GM18907 (cell line): Measurements from ENCODE around the gene TSC1.

Source experiments
- ATAC-seq: cut with Tn5 transposase; IDR thresholded peaks from one replicate; pipeline ENCODE4 v1.9.1; 2021; ENCODE audit warnings: mild to moderate bottlenecking, moderate library complexity; ENCODE audit not compliant: unreplicated experiment

The TSC1 gene

GRCh38 chr9:132866898-132867297 lies 77.5 kb downstream of the TSC1 start:
- no peak for ATAC-seq

DNA sequence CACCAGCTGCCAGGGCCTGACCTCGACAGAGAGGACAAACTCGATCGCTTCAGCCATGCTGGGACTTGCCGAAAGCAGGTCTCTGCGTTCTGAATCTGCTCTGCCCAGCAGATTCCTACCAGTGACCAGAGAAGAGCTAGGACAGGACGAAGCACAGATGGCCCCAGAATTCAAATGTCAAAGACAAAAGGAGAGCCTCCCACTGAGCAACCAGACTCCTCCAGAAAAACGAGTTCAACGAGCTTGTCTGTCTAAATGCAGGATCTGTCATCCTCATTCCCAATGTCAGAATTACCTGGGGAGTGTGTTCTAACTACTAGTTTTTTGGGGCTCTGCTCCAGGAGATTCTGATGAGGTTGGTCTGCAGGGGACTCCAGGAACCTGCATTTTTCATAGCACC lies 79.7 kb downstream of the TSC1 start:
- no peak for ATAC-seq

DNA sequence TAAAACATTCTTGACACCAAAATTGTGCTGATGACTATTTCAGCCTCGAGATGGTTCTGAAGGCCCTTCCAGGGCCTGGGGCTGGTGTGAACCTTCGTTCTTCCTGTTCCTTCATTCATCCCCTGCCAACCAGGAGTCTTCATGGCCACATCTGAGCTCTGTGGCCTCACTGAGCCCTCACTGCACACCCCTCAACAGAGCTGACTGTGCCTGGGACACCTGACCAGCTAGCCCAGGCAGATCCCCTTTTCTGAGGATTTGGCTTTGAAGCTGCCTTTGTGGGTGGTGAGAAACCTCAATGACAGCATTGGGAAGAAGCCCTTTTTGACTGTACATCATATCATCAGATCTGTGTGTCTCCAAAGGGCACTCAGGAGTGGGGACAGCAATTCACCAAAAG lies 80.1 kb downstream of the TSC1 start:
- ATAC-seq, result no peak

- ATAC-seq, result no peak
Measured at GRCh38 chr9:132863096-132863495, 81.3 kb downstream of the TSC1 start.

DNA sequence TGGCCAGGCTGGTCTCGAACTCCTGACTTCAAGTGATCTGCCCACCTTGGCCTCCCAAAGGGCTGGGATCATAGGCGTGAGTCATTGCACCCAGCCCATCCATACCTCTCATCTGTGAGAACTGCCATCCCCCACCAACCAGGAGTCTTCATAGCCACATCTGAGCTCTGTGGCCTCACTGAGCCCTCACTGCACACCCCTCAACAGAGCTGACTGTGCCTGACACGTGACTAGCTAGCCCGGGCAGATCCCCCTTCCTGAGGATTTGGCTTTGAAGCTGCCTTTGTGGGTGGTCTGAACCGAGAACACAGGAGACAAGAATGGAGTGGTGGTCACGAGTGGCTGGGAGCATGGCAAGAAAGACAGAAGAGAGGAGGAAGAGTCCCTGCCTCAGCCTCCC lies 81.9 kb downstream of the TSC1 start:
- ATAC-seq, result no peak

- ATAC-seq, result no peak
Measured at GRCh38 chr9:132861666-132862065, 82.8 kb downstream of the TSC1 start.

GRCh38 chr9:132858751-132859150 lies 85.7 kb downstream of the TSC1 start:
- no peak for ATAC-seq

DNA sequence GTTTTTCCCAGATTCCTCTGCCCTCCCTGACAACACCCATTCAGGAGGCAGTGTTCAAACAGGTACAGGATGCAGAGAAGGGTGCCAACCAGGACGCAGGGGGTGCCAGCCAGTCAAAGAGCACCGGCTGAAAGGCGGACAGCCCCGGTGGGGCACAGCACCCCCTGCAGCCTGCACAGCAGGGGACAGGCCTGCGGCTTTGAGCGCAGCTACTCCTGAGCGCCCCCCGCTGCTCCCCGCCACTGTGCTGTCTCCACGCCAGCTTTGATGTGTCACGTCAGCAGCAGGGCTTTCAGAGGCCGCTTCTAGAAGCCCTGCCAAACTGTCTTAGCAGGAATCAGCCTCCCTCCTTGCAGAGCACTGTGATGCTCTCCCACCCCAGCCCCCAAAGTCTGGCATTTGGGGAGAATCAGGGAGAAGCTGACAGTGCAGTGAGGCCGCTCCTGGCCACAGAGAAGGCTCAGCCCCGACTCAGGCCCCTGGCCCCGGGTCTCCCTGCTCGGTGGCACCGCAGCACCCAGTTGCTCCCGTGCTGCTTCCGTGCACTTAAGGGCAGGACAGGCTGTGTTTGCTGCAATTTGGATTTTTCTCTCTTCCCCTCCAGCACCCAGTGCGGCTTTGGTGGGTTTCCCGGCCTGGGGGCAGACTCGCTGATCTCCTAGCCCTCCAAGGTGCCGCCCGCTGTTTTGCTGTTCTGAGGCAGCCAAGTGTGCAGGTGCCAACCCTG lies 86.6 kb downstream of the TSC1 start:
- ATAC-seq, result no peak

- ATAC-seq, result no peak
Measured at GRCh38 chr9:132857031-132857430, 87.4 kb downstream of the TSC1 start.

GRCh38 chr9:132855904-132856303 lies 88.5 kb downstream of the TSC1 start:
- no peak for ATAC-seq

GRCh38 chr9:132854832-132855231 lies 89.6 kb downstream of the TSC1 start:
- no peak for ATAC-seq

- no peak for ATAC-seq
Measured at GRCh38 chr9:132853482-132853881, 90.9 kb downstream of the TSC1 start.

- ATAC-seq, result no peak
Measured at GRCh38 chr9:132849185-132849706, 95.2 kb downstream of the TSC1 start.

GRCh38 chr9:132846918-132847515 lies 97.4 kb downstream of the TSC1 start:
- ATAC-seq, result no peak

DNA sequence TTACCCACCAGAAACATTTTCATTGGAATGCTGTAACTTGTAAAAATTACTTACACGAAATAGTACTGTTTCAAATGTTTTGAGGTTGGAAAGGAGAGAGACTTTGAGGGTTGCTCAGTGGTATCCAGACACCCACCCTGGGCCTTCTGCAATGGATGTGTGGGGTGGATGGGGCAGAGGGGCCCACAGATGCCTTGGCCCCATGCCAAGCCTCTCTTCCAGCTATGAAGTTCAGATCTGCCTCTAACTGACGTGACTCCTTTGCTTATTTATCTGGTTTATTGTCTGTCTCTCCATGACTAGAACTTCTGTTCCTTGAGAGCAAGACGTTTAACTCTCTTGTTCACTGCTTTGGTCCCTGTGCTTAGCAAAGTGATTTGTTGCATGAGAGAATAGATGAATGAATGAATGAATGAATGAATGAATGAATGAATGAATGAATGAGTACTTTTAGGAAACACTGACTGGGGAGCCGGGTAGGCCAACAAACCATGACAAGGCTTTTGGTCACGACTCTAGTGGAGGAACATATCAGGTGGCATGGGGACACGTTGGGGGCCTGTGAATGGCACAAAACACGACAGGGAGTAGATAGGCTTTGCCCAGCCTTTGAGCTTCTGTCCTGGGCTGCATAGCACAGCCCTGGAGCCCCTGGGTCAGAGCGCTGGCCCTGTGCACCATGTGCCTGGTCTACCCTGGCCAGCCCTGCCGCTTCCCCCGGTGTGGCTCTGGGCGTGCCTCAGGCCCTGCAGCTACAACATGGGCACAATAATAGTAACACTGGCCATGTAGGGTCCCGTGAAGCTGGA lies 98.1 kb downstream of the TSC1 start:
- no peak for ATAC-seq

- ATAC-seq, result no peak
Measured at GRCh38 chr9:132842124-132843044, 102.0 kb downstream of the TSC1 start.
